NCI-H2227 (cell line): Measurements from ENCODE around the gene COBLL1.

Experiments
- DNase-seq: peaks from one replicate; lab custom pipeline; 2025; ENCODE audit not compliant: unreplicated experiment; lab: John Stamatoyannopoulos, UW

The COBLL1 gene

DNA sequence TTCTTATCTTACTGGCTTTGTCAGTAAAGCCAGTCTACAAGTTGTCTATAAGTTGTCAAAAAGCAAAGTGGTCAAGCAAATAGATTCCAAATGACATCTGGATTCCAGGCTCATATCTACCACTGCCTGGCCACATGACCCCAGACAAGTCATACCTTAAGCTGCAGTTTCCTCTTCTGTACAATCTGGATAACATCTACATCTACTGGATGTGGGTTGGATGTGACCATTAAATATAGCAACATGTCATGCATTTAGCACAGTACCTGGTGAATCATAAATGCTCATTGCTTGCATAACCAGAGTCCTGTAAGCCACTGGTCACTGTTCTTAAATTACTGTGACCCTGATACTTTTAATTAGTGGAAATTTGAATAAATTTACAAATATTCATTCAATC lies 16.8 kb downstream of the COBLL1 start:
- no peak for DNase-seq

DNA sequence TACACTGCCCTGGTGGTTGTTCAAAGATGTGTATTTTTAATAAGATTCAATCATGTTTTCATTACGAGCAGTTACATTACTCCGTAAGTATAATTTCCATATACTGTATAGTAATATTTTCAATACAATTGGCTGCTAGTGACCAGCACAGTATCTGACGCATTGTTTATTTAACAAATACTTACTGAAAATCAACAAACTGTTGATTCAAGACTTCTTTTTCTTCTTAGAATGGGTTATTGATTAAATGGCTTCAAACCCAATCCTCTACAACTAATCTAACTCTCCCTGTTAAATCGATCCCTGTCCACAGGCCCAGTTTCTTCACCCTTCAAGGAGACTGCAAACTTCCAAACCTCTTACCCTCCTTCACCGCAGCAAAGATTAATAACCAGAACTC lies 18.5 kb downstream of the COBLL1 start:
- no peak for DNase-seq

DNA sequence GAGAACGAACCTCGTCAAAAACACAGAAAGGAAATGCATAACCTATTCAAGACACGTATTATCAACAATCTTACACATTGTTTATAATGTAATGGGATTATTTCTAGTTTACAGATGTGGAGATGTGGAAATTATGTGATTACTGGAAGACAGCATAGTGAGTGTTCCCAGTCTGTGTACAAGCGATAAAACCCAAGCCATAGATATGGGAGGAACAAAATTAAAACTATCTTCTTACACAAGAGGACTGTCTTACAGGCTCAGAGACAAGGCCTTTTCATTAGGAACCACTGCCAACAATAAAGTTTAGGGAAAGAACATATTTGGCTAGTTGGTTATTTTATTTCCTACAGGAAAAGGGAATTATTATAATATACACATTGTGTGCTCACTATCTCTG lies 20.3 kb downstream of the COBLL1 start:
- no peak for DNase-seq

DNA sequence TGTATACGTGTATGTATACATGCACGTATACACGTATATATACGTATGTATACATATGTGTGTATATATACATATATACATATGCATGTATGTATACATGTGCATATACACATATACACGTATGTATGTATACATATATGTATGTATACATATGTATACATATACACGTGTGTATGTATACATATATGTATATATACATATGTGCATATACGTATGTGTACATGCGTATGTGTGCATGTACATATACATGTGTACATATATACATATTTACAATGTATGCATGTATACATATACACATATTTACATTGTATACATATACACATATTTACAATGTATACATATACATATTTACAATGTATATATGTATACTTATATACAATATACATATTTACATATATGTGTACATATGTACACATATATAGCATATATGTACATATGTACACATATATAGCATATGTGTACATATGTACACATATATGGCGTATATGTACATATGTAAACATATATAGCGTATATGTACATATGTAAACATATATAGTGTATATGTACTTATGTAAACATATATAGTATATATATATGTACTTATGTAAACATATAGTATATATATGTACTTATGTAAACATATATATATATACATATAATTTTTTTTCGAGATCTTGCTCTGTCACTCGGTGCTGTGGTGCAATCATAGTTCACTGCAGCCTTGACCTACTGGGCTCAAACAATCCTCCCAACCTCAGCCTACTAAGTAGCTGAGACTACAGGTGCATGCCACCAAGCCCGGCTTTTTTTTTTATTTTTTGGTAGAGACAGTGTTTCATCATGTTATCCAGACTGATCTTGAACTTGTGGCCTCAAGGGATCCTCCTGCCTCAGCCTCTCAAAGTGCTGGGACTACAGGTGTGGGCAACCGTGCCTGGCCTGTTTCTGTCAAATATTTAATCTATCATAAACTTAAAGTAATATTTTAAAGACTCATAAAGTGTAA lies 23.2 kb downstream of the COBLL1 start:
- DNase-seq, result no peak

DNA sequence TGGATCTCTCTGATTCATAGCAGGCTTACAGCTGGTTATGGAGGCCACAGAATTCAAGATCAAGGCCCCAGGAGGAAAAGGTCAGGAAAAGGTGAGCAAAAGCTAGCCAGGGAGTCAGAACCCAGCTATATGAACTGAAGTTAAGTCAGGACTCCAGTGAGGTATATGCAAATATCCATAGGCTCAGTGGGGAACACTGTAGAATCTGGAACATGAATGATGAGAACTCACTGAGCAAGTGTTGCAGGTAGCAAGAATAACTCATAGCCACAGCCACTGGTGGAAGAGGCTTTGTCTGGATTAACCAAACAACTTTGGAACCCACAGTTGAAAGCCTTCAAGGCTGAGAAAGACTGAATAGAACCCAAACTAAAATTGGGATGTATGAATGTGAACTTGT lies 24.7 kb downstream of the COBLL1 start:
- DNase-seq, result no peak

DNA sequence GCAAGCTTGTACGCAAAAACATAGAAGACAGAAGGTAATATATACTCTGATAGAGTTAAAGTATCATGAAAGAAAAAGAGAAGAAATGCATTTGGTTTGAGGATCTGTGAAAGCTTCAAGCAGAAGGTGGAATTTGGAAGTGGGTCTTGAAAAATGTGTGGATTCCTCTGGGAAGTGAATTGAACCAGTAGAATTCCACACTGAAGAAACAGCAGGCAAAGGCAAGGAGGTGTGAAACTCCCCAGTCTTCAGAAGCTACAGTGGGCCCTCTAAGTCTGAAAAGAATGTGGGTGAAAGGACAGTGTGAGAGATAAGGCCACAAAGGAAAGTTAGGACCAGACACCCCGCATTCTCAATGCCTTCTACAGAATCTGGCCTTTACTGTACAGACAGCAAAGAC lies 25.6 kb downstream of the COBLL1 start:
- DNase-seq, result no peak

DNA sequence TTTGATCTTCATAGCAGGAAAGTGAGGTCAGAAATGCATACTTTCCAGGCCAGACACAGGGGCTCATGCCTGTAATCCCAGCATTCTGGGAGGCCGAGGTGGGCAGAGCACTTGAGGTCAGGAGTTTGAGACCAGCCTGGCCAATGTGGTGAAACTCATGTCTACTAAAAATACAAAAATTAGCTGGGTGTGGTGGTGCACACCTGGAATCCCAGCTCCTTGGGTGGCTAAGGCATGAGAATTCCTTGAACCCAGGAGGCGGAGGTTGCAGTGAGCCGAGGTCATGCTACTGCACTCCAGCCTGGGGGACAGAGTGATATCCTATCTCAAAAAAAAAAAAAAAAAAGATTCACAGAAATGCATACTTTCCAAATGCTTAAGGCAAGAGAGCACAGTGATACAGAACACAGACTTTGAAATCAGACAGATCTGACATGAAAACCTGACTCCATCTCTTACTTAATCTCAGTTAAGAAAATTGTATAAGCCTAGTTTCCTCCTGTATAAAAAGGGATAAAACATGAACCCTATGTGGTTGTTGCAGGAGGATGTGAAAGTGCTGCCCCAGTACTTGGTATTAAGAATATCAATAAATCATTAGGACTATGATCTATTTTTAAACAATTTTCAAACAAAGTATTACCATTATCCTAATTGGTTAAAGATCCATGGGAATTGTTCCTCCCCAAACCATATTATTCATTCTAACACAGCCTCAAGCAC lies 26.4 kb downstream of the COBLL1 start:
- no peak for DNase-seq

DNA sequence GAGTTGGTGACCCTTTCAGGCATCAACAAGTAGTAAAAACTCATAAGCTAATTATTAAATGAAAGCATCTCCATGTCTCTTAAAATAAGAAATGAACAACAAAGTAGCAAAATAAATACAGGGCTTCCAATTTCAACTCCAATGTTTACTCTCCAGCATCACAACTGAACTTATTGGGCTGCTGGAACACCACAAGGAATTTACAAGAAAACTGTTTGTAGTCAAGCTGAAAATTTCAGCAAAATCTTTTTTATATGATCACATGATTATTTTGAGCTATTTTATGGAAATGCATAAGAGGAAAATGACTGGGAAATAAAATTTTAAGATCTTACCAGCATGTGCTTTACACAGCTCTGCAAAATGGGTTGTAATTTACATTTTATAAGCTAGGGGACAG lies 28.1 kb downstream of the COBLL1 start:
- DNase-seq, result no peak

DNA sequence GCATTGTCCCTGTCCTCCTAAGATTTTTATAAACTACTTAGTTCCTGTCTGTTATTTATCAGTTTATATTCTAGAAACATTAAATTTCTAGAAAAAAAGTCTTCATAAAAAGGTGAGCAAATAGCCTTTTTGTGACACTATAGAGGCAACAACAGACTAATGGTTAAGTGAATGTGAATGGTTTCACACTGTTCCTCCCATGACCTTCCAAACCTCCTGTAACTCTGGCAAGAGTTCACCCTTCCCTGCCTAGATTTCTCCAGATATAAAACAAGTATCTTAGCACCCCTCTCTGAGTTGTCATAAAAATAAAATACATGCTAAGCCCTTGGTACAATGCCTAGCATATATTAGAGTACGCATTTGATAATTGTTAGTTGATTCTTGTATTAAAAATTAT lies 29.2 kb downstream of the COBLL1 start:
- no peak for DNase-seq

DNA sequence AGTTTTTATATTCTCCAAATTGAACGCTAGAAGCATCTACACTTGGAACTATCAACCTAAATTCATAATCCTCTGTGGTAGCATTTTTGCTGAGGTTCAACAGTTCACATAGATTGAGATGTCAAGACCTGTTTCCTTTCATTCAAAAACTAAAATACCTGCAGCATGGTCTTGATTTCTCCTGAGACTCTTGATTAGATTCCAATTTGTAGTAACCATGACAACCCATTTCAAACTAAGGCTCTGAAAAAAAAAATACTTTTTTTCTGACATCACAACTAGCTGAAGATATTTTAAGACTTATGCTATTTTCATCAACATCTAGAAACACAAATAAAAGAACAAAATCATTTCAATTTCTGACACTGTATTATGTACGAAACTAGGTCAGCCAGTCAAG lies 29.8 kb downstream of the COBLL1 start:
- DNase-seq, result no peak

DNA sequence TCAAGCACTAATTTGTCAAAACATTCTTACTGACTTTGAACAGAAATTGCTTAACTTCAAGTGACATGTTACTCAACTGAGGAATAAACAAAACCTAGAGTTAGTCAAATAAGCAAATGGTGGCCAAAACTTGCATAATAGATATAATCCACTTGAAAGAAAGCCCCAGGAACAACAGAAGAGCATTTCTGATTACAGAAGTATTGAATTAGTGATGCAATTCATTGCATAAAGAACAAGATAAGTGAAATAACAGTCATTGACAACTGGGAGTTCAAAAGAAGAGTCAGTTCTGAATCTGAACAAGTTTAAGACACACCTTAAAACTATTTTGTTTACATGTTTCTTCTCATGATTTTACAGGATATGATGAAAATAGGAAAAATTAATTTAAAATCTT lies 30.8 kb downstream of the COBLL1 start:
- no peak for DNase-seq

DNA sequence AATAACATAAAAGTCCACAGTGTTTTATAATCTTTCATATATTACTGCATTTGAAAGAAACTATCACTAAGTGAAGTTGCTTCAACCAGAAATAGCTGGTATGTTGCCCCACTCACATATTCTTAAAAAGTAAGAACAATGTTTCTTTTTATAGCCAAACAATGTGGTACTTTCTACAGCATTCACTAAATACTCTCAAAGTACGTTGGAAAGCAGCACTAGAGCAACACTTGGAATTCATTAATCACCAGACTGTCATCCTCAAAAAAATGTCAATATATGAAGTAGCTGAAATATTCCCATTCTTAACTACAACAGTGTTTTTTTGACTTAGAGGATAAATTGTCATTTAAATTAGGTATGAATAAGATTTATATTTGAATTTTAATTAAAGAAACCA lies 32.8 kb downstream of the COBLL1 start:
- no peak for DNase-seq

DNA sequence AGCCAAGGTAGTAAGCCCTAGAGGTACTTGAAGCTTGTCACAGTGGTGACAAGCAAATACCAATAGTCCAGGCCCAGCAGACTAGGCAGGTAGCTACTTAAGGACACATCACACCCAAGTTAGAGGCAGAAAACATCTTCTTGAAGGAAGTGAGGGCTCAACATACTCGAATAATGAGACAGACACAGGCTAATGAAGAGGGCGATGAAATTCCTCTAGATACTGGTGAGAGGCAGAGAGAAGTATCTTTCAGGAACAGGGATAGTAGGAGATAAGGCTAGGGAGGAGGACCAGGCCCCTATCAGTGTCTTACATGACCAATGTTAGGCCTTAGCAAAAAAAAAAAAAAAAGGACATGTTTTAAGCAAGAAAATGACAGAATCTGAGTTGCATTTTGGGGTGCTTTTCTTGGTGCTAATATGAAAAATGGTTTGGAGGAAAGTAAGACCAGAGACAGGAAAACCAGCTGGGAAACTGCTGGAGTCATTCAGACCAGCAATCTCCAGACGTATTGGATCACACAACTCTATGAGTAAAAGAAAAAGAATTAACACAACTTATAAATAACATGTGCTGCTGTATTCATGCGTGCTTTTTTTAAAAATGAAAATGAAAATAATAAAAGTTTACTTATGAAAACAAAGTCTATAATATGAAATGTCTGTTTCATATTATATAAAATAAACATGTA lies 37.7 kb downstream of the COBLL1 start:
- no peak for DNase-seq

DNA sequence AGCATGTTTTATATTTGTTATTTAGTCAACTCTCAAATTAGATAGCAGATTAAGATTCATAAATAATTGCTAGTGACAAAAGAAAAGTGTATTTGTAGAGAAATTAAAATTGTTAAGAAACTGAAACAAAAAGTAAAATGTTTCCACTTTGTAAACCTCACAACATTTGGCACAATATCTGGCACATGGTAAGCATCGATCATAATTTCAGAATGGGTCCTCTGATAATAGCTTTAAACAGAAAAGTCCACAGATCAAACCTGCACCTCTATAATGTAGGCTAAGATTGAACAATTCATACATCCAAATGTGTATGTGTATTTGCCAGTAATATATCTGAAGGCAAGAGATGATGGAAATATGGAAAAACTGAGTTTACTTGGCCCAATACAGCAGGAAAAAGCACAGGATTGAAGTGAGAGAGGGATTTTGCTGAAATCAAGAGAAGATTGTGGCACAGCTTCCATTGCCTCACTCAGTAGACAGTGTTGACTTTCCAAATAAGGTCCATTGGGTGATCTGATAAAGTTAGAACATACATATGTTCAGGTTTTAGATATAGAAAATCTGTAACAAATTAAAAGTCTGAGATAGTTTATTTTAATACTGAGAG lies 39.4 kb downstream of the COBLL1 start:
- DNase-seq, result no peak

DNA sequence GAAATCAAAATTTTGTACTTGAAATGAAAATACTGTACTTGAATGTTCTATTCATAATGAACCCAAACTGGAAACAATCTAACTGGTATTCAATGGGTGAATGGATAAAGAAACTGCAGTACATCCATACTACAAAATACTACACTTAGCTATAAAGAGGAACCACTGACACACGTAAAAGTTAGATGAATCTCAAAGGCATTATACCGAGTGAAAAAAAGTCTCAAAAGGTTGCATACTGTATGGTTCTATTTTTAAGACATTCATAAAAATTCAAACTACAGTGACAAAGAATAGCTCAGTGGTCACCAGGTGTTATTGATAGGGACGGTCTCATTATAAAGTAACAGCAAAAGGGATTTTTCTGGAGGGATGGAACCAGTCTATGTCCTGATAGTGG lies 41.1 kb downstream of the COBLL1 start:
- no peak for DNase-seq

DNA sequence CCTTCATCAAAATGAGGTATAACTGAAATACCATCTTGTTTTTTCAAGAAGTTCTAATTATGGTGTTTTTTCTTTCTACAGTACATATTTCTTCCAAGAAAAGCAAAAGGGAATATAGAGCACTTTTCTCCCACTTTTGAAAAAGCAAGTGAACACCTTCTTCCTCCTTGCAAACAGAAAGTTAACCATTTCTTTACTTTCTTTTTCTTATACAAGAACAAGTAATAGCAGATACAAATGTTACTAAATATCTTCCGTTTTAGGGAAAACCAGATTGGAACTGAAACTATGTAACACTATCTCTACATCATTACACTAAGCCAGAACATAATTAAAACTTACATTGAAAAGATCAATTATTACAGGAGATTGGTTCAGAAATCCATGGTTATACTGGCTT lies 44.0 kb downstream of the COBLL1 start:
- no peak for DNase-seq

DNA sequence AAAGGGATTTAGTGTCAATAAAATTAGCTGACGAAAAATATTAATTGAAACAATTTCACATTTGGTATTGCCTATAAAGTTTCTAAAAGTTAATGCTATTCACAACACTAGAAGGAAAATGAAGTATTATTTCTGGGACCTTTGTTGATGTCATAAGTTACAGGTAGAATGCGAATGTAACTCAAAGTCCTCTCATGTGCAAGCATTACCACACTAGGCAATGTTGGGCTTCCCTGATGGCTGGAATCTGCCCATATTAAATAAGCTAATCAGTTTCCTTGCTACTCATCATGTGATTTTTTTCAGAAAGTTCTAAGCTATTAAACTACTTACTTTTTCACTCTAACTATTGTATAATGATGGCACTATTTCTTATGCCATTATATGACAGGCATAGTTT lies 44.6 kb downstream of the COBLL1 start:
- DNase-seq, result no peak

DNA sequence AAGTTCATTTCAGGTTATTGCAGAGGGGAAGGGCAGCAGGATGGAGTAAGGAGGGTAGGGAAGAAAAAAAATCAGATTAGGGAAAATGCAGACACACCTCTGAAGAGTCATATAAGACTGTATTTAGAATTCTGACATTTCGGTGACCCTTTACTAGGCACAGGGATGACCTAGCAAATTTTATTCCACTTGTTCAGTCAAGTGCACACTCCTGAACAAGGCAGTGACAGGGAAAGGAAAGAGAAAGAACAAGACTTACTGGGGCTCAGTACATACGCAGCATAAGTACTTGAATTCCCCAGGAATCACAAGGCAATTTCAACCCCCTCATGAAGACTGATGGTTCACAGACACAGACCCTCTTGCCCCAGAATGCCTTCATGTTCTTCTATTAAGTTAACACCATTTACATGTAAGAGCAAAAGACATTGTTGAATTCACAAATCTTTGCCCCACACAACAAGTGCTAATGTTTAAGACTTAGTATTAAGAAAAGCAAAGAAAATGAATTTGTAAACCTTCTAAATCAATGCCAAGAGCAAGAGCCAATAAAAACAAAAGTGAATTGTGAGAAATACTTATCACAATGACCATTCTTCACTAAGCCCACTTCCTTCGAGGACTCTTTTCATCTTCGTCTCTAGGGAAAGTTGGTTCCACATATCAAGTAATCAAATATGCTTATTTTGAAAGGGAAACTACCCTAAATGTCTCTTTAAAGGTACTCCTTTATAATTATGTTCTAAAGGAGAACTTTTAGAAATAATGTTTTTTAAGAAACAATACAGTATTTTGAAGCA lies 47.0 kb downstream of the COBLL1 start:
- DNase-seq, result no peak

DNA sequence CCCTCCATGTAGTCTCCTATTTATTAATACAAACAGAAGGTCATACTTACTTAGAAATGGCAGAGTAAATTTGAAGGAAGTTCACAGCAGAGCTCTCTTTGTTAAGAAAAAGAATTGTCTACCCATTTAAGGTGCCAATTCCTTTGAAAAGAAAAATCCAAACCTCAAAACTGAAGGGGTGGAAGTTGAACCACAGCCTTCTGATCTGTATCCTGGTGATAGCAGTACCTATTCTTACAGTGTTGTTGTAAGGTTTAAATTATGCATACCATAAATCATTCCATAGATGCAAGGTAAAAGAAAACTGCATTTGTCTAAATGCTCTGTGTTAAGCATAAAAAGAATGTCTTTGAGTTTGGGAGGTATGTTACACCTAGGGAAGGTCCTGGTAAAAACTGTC lies 47.6 kb downstream of the COBLL1 start:
- no peak for DNase-seq

DNA sequence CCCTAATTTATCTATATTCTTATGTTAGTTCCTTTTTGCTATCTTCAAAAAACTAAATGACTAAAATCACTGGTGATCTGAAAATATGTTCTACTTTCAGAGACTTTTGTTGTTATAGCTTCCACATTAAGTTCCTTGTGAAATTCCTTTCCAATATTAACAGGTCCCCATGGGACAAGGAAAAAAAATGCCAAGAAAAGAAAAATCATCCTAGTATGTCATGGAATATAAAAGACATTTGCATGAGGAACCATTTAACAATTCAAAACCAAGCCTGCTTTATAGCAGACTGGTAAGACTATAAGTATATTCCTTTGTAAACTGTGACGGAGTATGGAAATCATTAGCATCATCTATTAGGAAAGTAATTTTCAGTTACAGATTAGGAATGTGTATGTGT lies 48.1 kb downstream of the COBLL1 start:
- DNase-seq, result no peak
